Loucy (cell line): Measurements from ENCODE around the gene ATP8B3.

Experiments used
- H2AFZ ChIP-seq: fragments of 200-600 bp; sonication (generic); 2 replicates; pipeline ENCODE4 v1.6.0; 2016; ENCODE audit warnings: antibody characterized with exemption, mild to moderate bottlenecking, low read length, moderate library complexity
- H3F3A ChIP-seq: fragments of 200-600 bp; 2 replicates; pipeline ENCODE4 v1.6.0; 2016; ENCODE audit warnings: antibody characterized with exemption, low read depth, mild to moderate bottlenecking
- H3K27me3 ChIP-seq: fragments of 200-600 bp; sonication (generic); 2 replicates; pipeline ENCODE4 v1.6.1; 2014; ENCODE audit warnings: low read length, mild to moderate bottlenecking; ENCODE audit not compliant: insufficient read depth, poor library complexity, severe bottlenecking
- H3K36me3 ChIP-seq: fragments of 200-600 bp; sonication (generic); 2 replicates; pipeline ENCODE4 v1.6.1; 2016; ENCODE audit warnings: low read length; ENCODE audit not compliant: insufficient read depth
- H3K4me1 ChIP-seq: fragments of 200-600 bp; sonication (generic); 2 replicates; pipeline ENCODE4 v1.5.1; 2014; ENCODE audit warnings: low read length, mild to moderate bottlenecking; ENCODE audit not compliant: insufficient read depth, poor library complexity, severe bottlenecking
- H3K4me2 ChIP-seq: fragments of 200-600 bp; sonication (generic); 2 replicates; pipeline ENCODE4 v1.6.0; 2014; ENCODE audit warnings: antibody characterized with exemption, low read length, low read depth, mild to moderate bottlenecking; ENCODE audit not compliant: poor library complexity, severe bottlenecking
- H3K4me3 ChIP-seq: fragments of 200-600 bp; sonication (generic); 2 replicates; pipeline ENCODE4 v1.5.1; 2014; ENCODE audit warnings: low read length, mild to moderate bottlenecking, mixed read lengths; ENCODE audit not compliant: poor library complexity, severe bottlenecking
- H3K79me2 ChIP-seq: fragments of 200-600 bp; sonication (generic); 2 replicates; pipeline ENCODE4 v1.6.1; 2014; ENCODE audit warnings: low read length; ENCODE audit not compliant: insufficient read depth
- H3K9ac ChIP-seq: fragments of 200-600 bp; sonication (generic); 2 replicates; pipeline ENCODE4 v1.6.0; 2014; ENCODE audit warnings: mild to moderate bottlenecking, low read depth, low read length, moderate library complexity; ENCODE audit not compliant: poor library complexity, severe bottlenecking
- H3K9me2 ChIP-seq: fragments of 200-600 bp; sonication (generic); replicated peaks from 2 replicates; pipeline ENCODE4 v1.6.1; 2016; ENCODE audit warnings: low read depth, low read length, mixed read lengths
- H3K9me3 ChIP-seq: fragments of 200-600 bp; sonication (generic); 2 replicates; pipeline ENCODE4 v1.6.1; 2014; ENCODE audit warnings: mild to moderate bottlenecking, antibody characterized with exemption, low read length, low read depth; ENCODE audit not compliant: insufficient read depth
- H4K20me1 ChIP-seq: fragments of 200-600 bp; sonication (generic); 2 replicates; pipeline ENCODE4 v1.6.0; 2014; ENCODE audit warnings: antibody characterized with exemption, low read length, mild to moderate bottlenecking; ENCODE audit not compliant: insufficient read depth, poor library complexity, severe bottlenecking
- CTCF ChIP-seq: fragments of 200-600 bp; sonication (generic); conservative IDR thresholded peaks from 2 replicates; pipeline ENCODE4 v1.5.1; 2014; ENCODE audit warnings: mild to moderate bottlenecking, antibody characterized with exemption, low read length
- EZH2phosphoT487 ChIP-seq: fragments of 200-600 bp; IDR thresholded peaks from 2 replicates; pipeline ENCODE4 v1.6.1; 2018; ENCODE audit warnings: antibody characterized with exemption, mild to moderate bottlenecking, moderate library complexity, borderline replicate concordance

ATP8B3 gene

GRCh38 chr19:1747285-1748114 lies 64.6 kb downstream of the ATP8B3 start:
- Histone ChIP-seq H3K27me3 (no peaks in the 10 kb centered on the region), H3K4me2 (no peak overlapping the region), H3K4me1 (peaks cover 13% of the 10 kb centered on the region), H4K20me1 (no peaks in the 10 kb centered on the region), H3K9ac (no peak overlapping the region), H3K9me2 (no peaks in the 10 kb centered on the region), H3K36me3 (no peaks in the 10 kb centered on the region), H3K9me3 (no peaks in the 10 kb centered on the region), H3K4me3 (no peak overlapping the region), H2AFZ (no peak overlapping the region), H3K79me2 (no peaks in the 10 kb centered on the region), H3F3A (no peaks in the 10 kb centered on the region)
- TF ChIP-seq CTCF (no peak), EZH2phosphoT487 (no peak)

DNA sequence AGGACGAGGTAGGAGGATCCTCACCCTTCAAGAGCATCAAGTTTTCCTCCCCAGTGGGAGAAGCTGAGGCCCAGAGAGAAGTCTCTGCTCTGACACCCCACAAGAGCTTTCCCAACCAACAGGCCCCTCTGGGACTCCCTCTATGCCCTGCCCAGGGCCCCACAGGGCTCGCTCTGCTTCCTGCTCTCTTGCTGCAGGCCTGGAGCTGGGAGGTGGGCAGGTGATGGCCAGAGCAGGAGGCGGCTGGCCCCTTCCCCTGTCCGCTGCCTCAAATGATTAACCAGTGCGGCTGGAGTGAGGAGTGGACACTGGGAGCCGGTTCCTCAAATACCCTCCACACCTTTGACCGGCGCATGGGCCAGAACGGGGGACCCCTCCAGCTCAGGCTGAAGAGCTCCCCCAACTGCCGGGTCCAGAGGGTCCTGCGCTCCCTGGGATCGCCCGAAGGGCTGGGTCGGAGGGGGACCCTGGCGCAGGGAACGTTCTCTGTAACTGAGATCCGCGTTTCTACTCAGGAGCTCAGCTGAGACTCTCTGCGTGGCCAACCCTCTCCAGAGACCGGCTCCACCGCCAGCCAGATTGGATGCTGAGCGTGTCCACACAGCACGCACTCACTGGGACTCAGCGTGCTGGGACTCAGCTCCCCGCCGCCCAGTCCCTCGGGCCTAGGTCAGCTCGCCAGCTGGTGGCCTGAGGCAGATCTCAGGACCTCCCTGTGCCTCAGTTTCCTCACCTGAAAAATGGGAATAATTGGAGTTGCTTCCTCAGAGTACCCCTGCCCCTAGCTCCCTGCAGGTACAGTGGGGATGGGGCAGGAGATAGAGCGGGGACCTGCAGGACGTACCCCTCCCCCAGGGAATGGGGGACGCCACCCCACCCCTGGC lies 65.4 kb downstream of the ATP8B3 start:
- H3K27me3 ChIP-seq = no peaks in the 10 kb centered on the region
- H3K9me3 ChIP-seq = no peaks in the 10 kb centered on the region
- no peaks in the 10 kb centered on the region for H4K20me1 ChIP-seq
- H3K36me3 ChIP-seq = no peaks in the 10 kb centered on the region
- no peaks in the 10 kb centered on the region for H3F3A ChIP-seq
- H3K4me3 ChIP-seq = no peak overlapping the region
- no peak for TF ChIP-seq CTCF
- TF ChIP-seq EZH2phosphoT487 = no peak
- H3K4me1 ChIP-seq = peaks cover 13% of the 10 kb centered on the region
- no peaks in the 10 kb centered on the region for H3K9me2 ChIP-seq
- H3K79me2 ChIP-seq = no peaks in the 10 kb centered on the region
- no peak overlapping the region for H3K4me2 ChIP-seq
- no peak overlapping the region for H2AFZ ChIP-seq
- H3K9ac ChIP-seq = no peak overlapping the region

- no peaks in the 10 kb centered on the region for H4K20me1 ChIP-seq
- no peak overlapping the region for H3K4me2 ChIP-seq
- TF ChIP-seq CTCF = no peak
- TF ChIP-seq EZH2phosphoT487 = no peak
- no peaks in the 10 kb centered on the region for H3K27me3 ChIP-seq
- H3K79me2 ChIP-seq = no peaks in the 10 kb centered on the region
- H3K9ac ChIP-seq = no peak overlapping the region
- H3K4me1 ChIP-seq = peaks cover 13% of the 10 kb centered on the region
- no peaks in the 10 kb centered on the region for H3F3A ChIP-seq
- H3K9me2 ChIP-seq = no peaks in the 10 kb centered on the region
- no peaks in the 10 kb centered on the region for H3K36me3 ChIP-seq
- no peak overlapping the region for H2AFZ ChIP-seq
- no peak overlapping the region for H3K4me3 ChIP-seq
- H3K9me3 ChIP-seq = no peaks in the 10 kb centered on the region
Measured at GRCh38 chr19:1745589-1746031, 66.5 kb downstream of the ATP8B3 start.
